Gastrocnemius medialis (tissue), 4 donors: ENCODE measurements around the gene DPYSL3. TPM values are rescaled to one million over a fixed set of nuclear protein-coding genes. Genes with fewer than 3 reads are reported as not detected.

Source experiments
- ATAC-seq, 2 donors: fragments of 150-250 bp; one replicate each; pipeline ENCODE4 v1.9.1; 2016
- DNase-seq, 2 donors: peaks; one replicate each; pipeline ENCODE4 v3.0.0-alpha.2; 2019
- H3K27ac ChIP-seq, 4 donors: fragments of 200-600 bp; sonication (generic); 1 replicate in 1 of 4; 2 replicates in 3 of 4; pipeline ENCODE4 v1.5.1; 2016 to 2018; ENCODE audit warnings: mild to moderate bottlenecking in 2 of 4, moderate library complexity in 1 of 4
- H3K27me3 ChIP-seq, 3 donors: fragments of 200-600 bp; sonication (generic) in 2 of 3; 1 replicate in 1 of 3; 2 replicates in 2 of 3; pipeline versions ENCODE4 v1.5.1 to v1.6.0; 2016 to 2019; ENCODE audit warnings: mild to moderate bottlenecking in 1 of 3, moderate library complexity in 1 of 3
- H3K36me3 ChIP-seq, 2 donors: fragments of 200-600 bp; sonication (generic) in 1 of 2; one replicate each; pipeline ENCODE4 v1.5.1; 2017 to 2018
- H3K4me1 ChIP-seq, 2 donors: fragments of 200-600 bp; sonication (generic) in 1 of 2; one replicate each; pipeline ENCODE4 v1.5.1; 2016 to 2017; ENCODE audit warnings: mild to moderate bottlenecking in 2 of 2
- H3K4me3 ChIP-seq, 4 donors: fragments of 200-600 bp; sonication (generic) in 3 of 4; 1 replicate in 1 of 4; 2 replicates in 3 of 4; pipeline ENCODE4 v1.5.1; 2016 to 2019; ENCODE audit warnings: mild to moderate bottlenecking in 2 of 4
- H3K9me3 ChIP-seq, 3 donors: fragments of 200-600 bp; sonication (generic) in 2 of 3; 1 replicate in 1 of 3; 2 replicates in 2 of 3; pipeline ENCODE4 v1.5.1; 2016 to 2019
- CTCF ChIP-seq, 5 experiments: fragments of 450-650 bp in 3 of 5; fragments of 200-600 bp in 2 of 5; sonication (generic) in 2 of 5; IDR thresholded peaks in 4 of 5; conservative IDR thresholded peaks in 1 of 5; 1 replicate in 4 of 5; 2 replicates in 1 of 5; pipeline ENCODE4 v1.5.1; 2016 to 2019; ENCODE audit warnings: antibody characterized with exemption in 5 of 5, mild to moderate bottlenecking in 3 of 5, moderate library complexity in 3 of 5
- POLR2A ChIP-seq, 2 donors: fragments of 450-650 bp; IDR thresholded peaks; one replicate each; pipeline ENCODE4 v1.6.1; 2017; ENCODE audit warnings: antibody characterized with exemption in 2 of 2, mild to moderate bottlenecking in 2 of 2, moderate library complexity in 2 of 2
- in situ Hi-C, 4 donors: fragments of 200-750 bp; cut with MboI; loops; one replicate each; pipeline versions ENCODE4 v1.15.0 to v1.8.0; 2017; ENCODE audit warnings: low sequenced_read_pairs in 4 of 4
- intact Hi-C: fragments of 100-400 bp; cut with DNase I; formaldehyde crosslinking; loops from one replicate; pipeline ENCODE4 v1.15.1; 2023; ENCODE audit warnings: low total_unique reads
- total RNA-seq, 4 donors: library from RNA; depleted of rRNA; stranded (reverse); fragments of >200 nt; gene quantifications; one replicate each; pipeline versions ENCODE4 v1.1.0 to v1.2.3, GENCODE V29; 2016

DPYSL3 gene
- total RNA-seq, 4 donors from 2014 or later, result 11.7 to 45.8 (median 26.0) TPM

GRCh38 chr5:147446523-147446922 is 63.3 kb downstream of the DPYSL3 start:
- Histone ChIP-seq H3K36me3 (no peaks in the 10 kb centered on the region), H3K27me3 (no peaks in the 10 kb centered on the region), H3K4me1 (peaks cover 5 to 27% of the 10 kb centered on the region in 2 donors), H3K4me3 (no peak overlapping the region), H3K9me3 (no peaks in the 10 kb centered on the region), H3K27ac (peak overlapping the region; percentile 50 to 63 (median 52))
- in situ Hi-C loops, result no loop called here
- intact Hi-C loops, result no loop called here
- peak; percentile 47 to 49 for ATAC-seq
- DNase-seq, result no peak
- TF ChIP-seq POLR2A (IDR thresholded peaks at IDR 0.05), result no peak
- no peak for TF ChIP-seq CTCF (IDR thresholded peaks at IDR 0.05 in 4 of 5, conservative IDR thresholded peaks at IDR 0.05 in 1 of 5)

- Histone ChIP-seq H3K36me3 (no peaks in the 10 kb centered on the region), H3K27ac (peak overlapping the region; percentile 50 to 63 (median 52)), H3K4me1 (peaks cover 5 to 28% of the 10 kb centered on the region in 2 donors), H3K27me3 (no peaks in the 10 kb centered on the region), H3K9me3 (no peaks in the 10 kb centered on the region), H3K4me3 (no peak overlapping the region)
- DNase-seq (no peak), ATAC-seq (no peak)
- intact Hi-C loops, result no loop called here
- in situ Hi-C loops, result no loop called here
- TF ChIP-seq POLR2A (IDR thresholded peaks at IDR 0.05) (no peak), CTCF (IDR thresholded peaks at IDR 0.05 in 4 of 5, conservative IDR thresholded peaks at IDR 0.05 in 1 of 5) (no peak)
Measured at GRCh38 chr5:147445917-147446316, 64.0 kb downstream of the DPYSL3 start.

GRCh38 chr5:147445090-147445489 is 64.8 kb downstream of the DPYSL3 start:
- Histone ChIP-seq H3K27ac (peak overlapping the region in 3 of 4 donors; percentile 50 to 63 (median 51)), H3K9me3 (no peaks in the 10 kb centered on the region), H3K4me3 (no peak overlapping the region), H3K36me3 (no peaks in the 10 kb centered on the region), H3K4me1 (peaks cover 5 to 28% of the 10 kb centered on the region in 2 donors), H3K27me3 (no peaks in the 10 kb centered on the region)
- TF ChIP-seq CTCF (IDR thresholded peaks at IDR 0.05 in 4 of 5, conservative IDR thresholded peaks at IDR 0.05 in 1 of 5) (no peak), POLR2A (IDR thresholded peaks at IDR 0.05) (no peak)
- intact Hi-C loops (no loop called here), in situ Hi-C loops (no loop called here)
- ATAC-seq (no peak), DNase-seq (no peak)

GRCh38 chr5:147442224-147442623 is 67.6 kb downstream of the DPYSL3 start:
- TF ChIP-seq CTCF (IDR thresholded peaks at IDR 0.05 in 4 of 5, conservative IDR thresholded peaks at IDR 0.05 in 1 of 5), result no peak
- TF ChIP-seq POLR2A (IDR thresholded peaks at IDR 0.05), result no peak
- Histone ChIP-seq H3K27me3 (no peaks in the 10 kb centered on the region), H3K36me3 (no peaks in the 10 kb centered on the region), H3K9me3 (no peaks in the 10 kb centered on the region), H3K27ac (peak overlapping the region in 3 of 4 donors; percentile 4 to 32 (median 24)), H3K4me3 (no peak overlapping the region), H3K4me1 (peaks cover 8 to 14% of the 10 kb centered on the region in 2 donors)
- intact Hi-C loops, result no loop called here
- ATAC-seq (peak in 1 of 2 donors; percentile 60), DNase-seq (no peak)
- in situ Hi-C loops, result no loop called here

- intact Hi-C loops (no loop called here), in situ Hi-C loops (no loop called here)
- TF ChIP-seq CTCF (IDR thresholded peaks at IDR 0.05 in 4 of 5, conservative IDR thresholded peaks at IDR 0.05 in 1 of 5), result no peak
- no peak for TF ChIP-seq POLR2A (IDR thresholded peaks at IDR 0.05)
- no peaks in the 10 kb centered on the region for H3K9me3 ChIP-seq
- H3K4me1 ChIP-seq, result peaks cover 13 to 22% of the 10 kb centered on the region in 2 donors
- no peak for DNase-seq
- H3K36me3 ChIP-seq, result no peaks in the 10 kb centered on the region
- H3K4me3 ChIP-seq, result no peak overlapping the region
- H3K27ac ChIP-seq, result peak overlapping the region in 1 of 4 donors; percentile 5
- no peak for ATAC-seq
- H3K27me3 ChIP-seq, result no peaks in the 10 kb centered on the region
Measured at GRCh38 chr5:147441191-147441695, 68.6 kb downstream of the DPYSL3 start.
